ENCODE results near the gene COX7A1. TPM values are rescaled to one million over a fixed set of nuclear protein-coding genes. Genes with fewer than 3 reads are reported as not detected.

COX7A1 gene
- total RNA-seq, 1 donor = 8.3 TPM

GRCh38 chr19:36149673-36150406 lies 2.4 kb downstream of the COX7A1 start:
- peak; percentile 77 for DNase-seq (ENCODE audit: insufficient read length, low spot score, missing footprints)
- Histone ChIP-seq H3K9me3 (ENCODE audit: low read depth, low read length) (no peaks in the 10 kb centered on the region), H3K79me2 (ENCODE audit: insufficient read depth, low read length) (peaks cover 13% of the 10 kb centered on the region), H3K36me3 (ENCODE audit: insufficient read depth, low read length) (peaks cover 48% of the 10 kb centered on the region), H3K4me1 (ENCODE audit: insufficient read depth, low read length) (peaks cover 7% of the 10 kb centered on the region), H4K20me1 (ENCODE audit: insufficient read depth, low read length) (peaks cover 3% of the 10 kb centered on the region), H3K27me3 (ENCODE audit: insufficient read depth, low read length) (no peaks in the 10 kb centered on the region), H3K4me3 (ENCODE audit: insufficient read depth, low read length) (no peak overlapping the region), H3K27ac (ENCODE audit: low read depth, low read length) (no peak overlapping the region), H2AFZ (ENCODE audit: low read length) (no peak overlapping the region), H3K4me2 (ENCODE audit: insufficient read depth, low read length) (no peak overlapping the region)
- TF ChIP-seq, protein P1, sequence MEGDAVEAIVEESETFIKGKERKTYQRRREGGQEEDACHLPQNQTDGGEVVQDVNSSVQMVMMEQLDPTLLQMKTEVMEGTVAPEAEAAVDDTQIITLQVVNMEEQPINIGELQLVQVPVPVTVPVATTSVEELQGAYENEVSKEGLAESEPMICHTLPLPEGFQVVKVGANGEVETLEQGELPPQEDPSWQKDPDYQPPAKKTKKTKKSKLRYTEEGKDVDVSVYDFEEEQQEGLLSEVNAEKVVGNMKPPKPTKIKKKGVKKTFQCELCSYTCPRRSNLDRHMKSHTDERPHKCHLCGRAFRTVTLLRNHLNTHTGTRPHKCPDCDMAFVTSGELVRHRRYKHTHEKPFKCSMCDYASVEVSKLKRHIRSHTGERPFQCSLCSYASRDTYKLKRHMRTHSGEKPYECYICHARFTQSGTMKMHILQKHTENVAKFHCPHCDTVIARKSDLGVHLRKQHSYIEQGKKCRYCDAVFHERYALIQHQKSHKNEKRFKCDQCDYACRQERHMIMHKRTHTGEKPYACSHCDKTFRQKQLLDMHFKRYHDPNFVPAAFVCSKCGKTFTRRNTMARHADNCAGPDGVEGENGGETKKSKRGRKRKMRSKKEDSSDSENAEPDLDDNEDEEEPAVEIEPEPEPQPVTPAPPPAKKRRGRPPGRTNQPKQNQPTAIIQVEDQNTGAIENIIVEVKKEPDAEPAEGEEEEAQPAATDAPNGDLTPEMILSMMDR (IDR thresholded peaks at IDR 0.05; ENCODE audit: extremely low read depth, low read depth, low read length) = no peak

DNA sequence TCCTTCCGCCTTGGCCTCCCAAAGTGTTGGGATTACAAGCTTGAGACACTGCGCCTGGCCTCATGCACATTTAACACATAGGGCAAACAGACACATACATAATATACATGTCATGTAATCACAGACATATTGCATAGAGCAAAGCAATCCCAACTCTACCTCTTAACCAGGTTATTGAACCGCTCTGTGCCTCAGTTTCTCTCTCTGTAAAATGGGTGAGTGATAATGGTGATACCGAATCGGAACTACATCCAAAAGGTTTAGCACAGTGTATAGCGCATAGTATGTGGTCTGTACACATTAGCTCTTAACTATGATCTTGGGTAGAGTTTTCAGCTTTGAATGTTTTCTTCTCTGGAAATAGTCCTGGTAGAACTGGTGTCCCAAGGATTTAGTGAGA lies 7.6 kb downstream of the COX7A1 start:
- peaks cover 64% of the 10 kb centered on the region for H3K36me3 ChIP-seq (ENCODE audit: insufficient read depth, low read length)
- H3K27ac ChIP-seq (ENCODE audit: low read depth, low read length) = no peak overlapping the region
- no peaks in the 10 kb centered on the region for H3K9me3 ChIP-seq (ENCODE audit: low read depth, low read length)
- DNase-seq (ENCODE audit: insufficient read length, low spot score, missing footprints) = no peak
- H3K27me3 ChIP-seq (ENCODE audit: insufficient read depth, low read length) = no peaks in the 10 kb centered on the region
- peaks cover 48% of the 10 kb centered on the region for H3K79me2 ChIP-seq (ENCODE audit: insufficient read depth, low read length)
- no peak overlapping the region for H3K4me2 ChIP-seq (ENCODE audit: insufficient read depth, low read length)
- peaks cover 23% of the 10 kb centered on the region for H4K20me1 ChIP-seq (ENCODE audit: insufficient read depth, low read length)
- TF ChIP-seq, protein P1 (IDR thresholded peaks at IDR 0.05; ENCODE audit: extremely low read depth, low read depth, low read length) = no peak
- H2AFZ ChIP-seq (ENCODE audit: low read length) = no peak overlapping the region
- no peak overlapping the region for H3K4me3 ChIP-seq (ENCODE audit: insufficient read depth, low read length)
- peaks cover 8% of the 10 kb centered on the region for H3K4me1 ChIP-seq (ENCODE audit: insufficient read depth, low read length)

DNA sequence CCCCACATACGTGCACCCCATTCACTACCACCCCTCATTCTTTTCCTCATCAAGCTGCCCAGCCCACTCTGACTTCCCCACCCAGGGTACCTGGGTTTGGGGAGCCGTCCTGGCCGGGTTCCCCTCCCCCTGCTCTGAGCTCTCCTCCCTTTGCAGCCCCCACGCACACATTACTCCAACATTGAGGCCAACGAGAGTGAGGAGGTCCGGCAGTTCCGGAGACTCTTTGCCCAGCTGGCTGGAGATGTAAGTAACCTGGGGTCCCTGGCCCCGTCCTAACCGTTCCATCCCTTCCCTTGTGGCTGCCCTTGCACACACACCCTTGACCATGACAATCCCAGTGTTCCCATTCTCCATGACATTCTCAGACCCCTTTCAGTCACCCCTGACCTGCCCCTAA lies 9.8 kb downstream of the COX7A1 start:
- H3K9me3 ChIP-seq (ENCODE audit: low read depth, low read length) = no peaks in the 10 kb centered on the region
- H4K20me1 ChIP-seq (ENCODE audit: insufficient read depth, low read length) = peaks cover 23% of the 10 kb centered on the region
- H3K4me2 ChIP-seq (ENCODE audit: insufficient read depth, low read length) = no peak overlapping the region
- no peak overlapping the region for H2AFZ ChIP-seq (ENCODE audit: low read length)
- TF ChIP-seq, protein P1 (IDR thresholded peaks at IDR 0.05; ENCODE audit: extremely low read depth, low read depth, low read length) = no peak
- H3K36me3 ChIP-seq (ENCODE audit: insufficient read depth, low read length) = peaks cover 49% of the 10 kb centered on the region
- peaks cover 10% of the 10 kb centered on the region for H3K4me1 ChIP-seq (ENCODE audit: insufficient read depth, low read length)
- H3K27ac ChIP-seq (ENCODE audit: low read depth, low read length) = no peak overlapping the region
- no peak for DNase-seq (ENCODE audit: insufficient read length, low spot score, missing footprints)
- H3K4me3 ChIP-seq (ENCODE audit: insufficient read depth, low read length) = no peak overlapping the region
- peaks cover 48% of the 10 kb centered on the region for H3K79me2 ChIP-seq (ENCODE audit: insufficient read depth, low read length)
- no peaks in the 10 kb centered on the region for H3K27me3 ChIP-seq (ENCODE audit: insufficient read depth, low read length)

DNA sequence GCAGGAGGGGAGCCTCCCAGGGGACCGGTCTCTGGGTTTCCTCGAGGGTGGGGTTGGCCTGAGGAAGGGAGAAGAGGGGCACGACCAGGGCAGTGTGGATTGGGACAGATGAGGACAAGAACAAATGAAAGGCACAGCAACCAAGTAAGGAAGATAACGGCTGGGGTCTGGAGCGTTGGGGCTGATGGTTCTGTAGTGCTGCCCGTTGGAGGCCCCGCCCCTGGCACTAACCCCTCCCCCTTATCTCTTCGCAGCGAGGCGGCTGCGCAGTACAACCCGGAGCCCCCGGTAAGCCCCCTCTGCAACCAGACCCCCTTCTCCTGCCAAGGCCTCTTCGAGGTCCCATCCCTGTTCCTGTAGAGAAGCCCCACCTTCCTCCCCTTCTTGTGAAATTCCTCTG lies 10.2 kb downstream of the COX7A1 start:
- Histone ChIP-seq H3K9me3 (ENCODE audit: low read depth, low read length) (no peaks in the 10 kb centered on the region), H3K4me3 (ENCODE audit: insufficient read depth, low read length) (no peak overlapping the region), H4K20me1 (ENCODE audit: insufficient read depth, low read length) (peaks cover 23% of the 10 kb centered on the region), H3K4me2 (ENCODE audit: insufficient read depth, low read length) (peak overlapping the region; percentile 71), H3K4me1 (ENCODE audit: insufficient read depth, low read length) (peaks cover 13% of the 10 kb centered on the region), H3K36me3 (ENCODE audit: insufficient read depth, low read length) (peaks cover 45% of the 10 kb centered on the region), H3K79me2 (ENCODE audit: insufficient read depth, low read length) (peaks cover 47% of the 10 kb centered on the region), H3K27me3 (ENCODE audit: insufficient read depth, low read length) (no peaks in the 10 kb centered on the region), H3K27ac (ENCODE audit: low read depth, low read length) (no peak overlapping the region), H2AFZ (ENCODE audit: low read length) (no peak overlapping the region)
- TF ChIP-seq, protein P1 (IDR thresholded peaks at IDR 0.05; ENCODE audit: extremely low read depth, low read depth, low read length) = no peak
- DNase-seq (ENCODE audit: insufficient read length, low spot score, missing footprints) = no peak

All from osteoblast (primary cell).